H1 (cell line): Measurements from ENCODE around the gene HSCB. TPM values are rescaled to one million over a fixed set of nuclear protein-coding genes. Genes with fewer than 3 reads are reported as not detected.

Experiments used
- CTCF ChIA-PET: fragments of 300-600 bp; sonication (Branson Sonifier 250); formaldehyde crosslinking; loops from one replicate; lab custom pipeline; 2021; ENCODE audit not compliant: partially characterized antibody; lab: Charles Lee
- POLR2A ChIA-PET: fragments of 300-600 bp; sonication (Branson Sonifier 250); formaldehyde crosslinking; loops from one replicate; lab custom pipeline; 2021; ENCODE audit warnings: inconsistent platforms; ENCODE audit not compliant: partially characterized antibody; lab: Charles Lee
- DNase-seq, 2 experiments: peaks; one replicate each; pipeline versions ENCODE4 v3.0.0 to v3.0.0-alpha.2; 2010 to 2022; ENCODE audit warnings: low spot score in 2 of 2, low read depth in 1 of 2, mixed read lengths in 1 of 2
- FAIRE-seq: peaks from 2 replicates; lab custom pipeline; 2011; peaks lifted over from hg19 to GRCh38; lab: Jason Lieb, UNC
- H2AFZ ChIP-seq: 2 replicates; pipeline ENCODE4 v1.8.1; 2012; ENCODE audit warnings: low read length, inconsistent platforms
- H2AK5ac ChIP-seq: 2 replicates; pipeline ENCODE4 v1.6.1; 2013; ENCODE audit warnings: low read depth, low read length
- H2BK120ac ChIP-seq: replicated peaks from 2 replicates; pipeline ENCODE3; 2013; ENCODE audit warnings: low read depth, low read length, inconsistent platforms
- H2BK12ac ChIP-seq: 2 replicates; pipeline ENCODE4 v1.6.1; 2013; ENCODE audit warnings: low read depth, low read length
- H2BK15ac ChIP-seq: 2 replicates; pipeline ENCODE4 v1.6.1; 2013; ENCODE audit warnings: low read length
- H2BK20ac ChIP-seq: 2 replicates; pipeline ENCODE4 v1.6.1; 2013; ENCODE audit warnings: low read length
- H2BK5ac ChIP-seq: 2 replicates; pipeline ENCODE4 v1.6.1; 2013; ENCODE audit warnings: low read depth, low read length
- H3K14ac ChIP-seq: 2 replicates; pipeline ENCODE4 v1.6.1; 2013; ENCODE audit warnings: inconsistent platforms; ENCODE audit not compliant: insufficient read length
- H3K18ac ChIP-seq: 2 replicates; pipeline ENCODE4 v1.6.1; 2013; ENCODE audit warnings: low read length; ENCODE audit errors: extremely low read depth
- H3K23ac ChIP-seq: 2 replicates; pipeline ENCODE4 v1.6.1; 2013; ENCODE audit warnings: inconsistent platforms; ENCODE audit not compliant: insufficient read length
- H3K23me2 ChIP-seq: 2 replicates; pipeline ENCODE4 v1.6.1; 2013; ENCODE audit warnings: low read depth, low read length
- H3K27ac ChIP-seq: 2 replicates; pipeline ENCODE4 v1.6.1; 2011; ENCODE audit warnings: low read depth, low read length, inconsistent platforms
- H3K27me3 ChIP-seq, 4 experiments: replicated peaks in 1 of 4; 1 replicate in 1 of 4; 2 replicates in 3 of 4; pipeline versions ENCODE4 v1.6.1 to v1.8.1; 2011 to 2013; ENCODE audit warnings: low read length in 3 of 4, mild to moderate bottlenecking in 3 of 4, inconsistent platforms in 2 of 4, mixed read lengths in 2 of 4, moderate library complexity in 1 of 4; ENCODE audit not compliant: control insufficient read depth in 3 of 4, insufficient read depth in 3 of 4; ENCODE audit errors: extremely low read depth in 1 of 4
- H3K36me3 ChIP-seq, 4 experiments: 2 replicates each; pipeline versions ENCODE4 v1.6.1 to v1.8.1; 2011 to 2013; ENCODE audit warnings: mild to moderate bottlenecking in 4 of 4, low read length in 3 of 4, moderate library complexity in 2 of 4, control low read depth in 1 of 4, inconsistent platforms in 1 of 4; ENCODE audit not compliant: insufficient read depth in 4 of 4, control insufficient read depth in 2 of 4
- H3K4ac ChIP-seq: replicated peaks from 2 replicates; pipeline ENCODE3; 2013; ENCODE audit warnings: low read length, low read depth, mixed read lengths, inconsistent platforms; ENCODE audit not compliant: insufficient read length
- H3K4me1 ChIP-seq, 4 experiments: replicated peaks in 1 of 4; 1 replicate in 1 of 4; 2 replicates in 3 of 4; pipeline versions ENCODE4 v1.6.1 to v1.8.1; 2011 to 2013; ENCODE audit warnings: low read length in 3 of 4, inconsistent platforms in 2 of 4, mixed read lengths in 1 of 4; ENCODE audit not compliant: insufficient read depth in 4 of 4, control insufficient read depth in 3 of 4
- H3K4me2 ChIP-seq, 2 experiments: 2 replicates each; pipeline versions ENCODE4 v1.6.1 to v1.8.1; 2011 to 2013; ENCODE audit warnings: low read depth in 2 of 2, low read length in 2 of 2, control low read depth in 1 of 2, inconsistent platforms in 1 of 2, mild to moderate bottlenecking in 1 of 2; ENCODE audit not compliant: insufficient read depth in 1 of 2
- H3K4me3 ChIP-seq, 4 experiments: fragments of 200-600, 300-600 bp in 1 of 4; sonication (generic), shearing (Covaris generic), sonication (Bioruptor Twin) in 1 of 4; 2 replicates each; pipeline versions ENCODE4 v1.5.1 to v1.8.1; 2011 to 2016; ENCODE audit warnings: low read length in 4 of 4, low read depth in 3 of 4, control low read depth in 2 of 4, inconsistent platforms in 2 of 4, mild to moderate bottlenecking in 2 of 4, mixed read lengths in 1 of 4, moderate library complexity in 1 of 4; ENCODE audit not compliant: insufficient read depth in 2 of 4; ENCODE audit errors: extremely low read depth in 1 of 4
- H3K56ac ChIP-seq: replicated peaks from 2 replicates; pipeline ENCODE3; 2013; ENCODE audit warnings: low read depth, mild to moderate bottlenecking, mixed read lengths, low read length, inconsistent platforms; ENCODE audit not compliant: insufficient read length
- H3K79me1 ChIP-seq: 2 replicates; pipeline ENCODE4 v1.6.1; 2013; ENCODE audit warnings: low read depth, low read length, control low read depth
- H3K79me2 ChIP-seq, 2 experiments: 2 replicates each; pipeline versions ENCODE4 v1.6.1 to v1.8.1; 2012 to 2013; ENCODE audit warnings: low read length in 2 of 2, mild to moderate bottlenecking in 2 of 2, inconsistent platforms in 1 of 2; ENCODE audit not compliant: insufficient read depth in 2 of 2, control insufficient read depth in 1 of 2
- H3K9ac ChIP-seq, 4 experiments: replicated peaks in 1 of 4; 1 replicate in 1 of 4; 2 replicates in 3 of 4; pipeline versions ENCODE4 v1.6.1 to v1.8.1; 2011 to 2013; ENCODE audit warnings: low read depth in 3 of 4, low read length in 3 of 4, control low read depth in 2 of 4, mild to moderate bottlenecking in 2 of 4, moderate library complexity in 2 of 4, inconsistent platforms in 1 of 4; ENCODE audit errors: extremely low read depth in 1 of 4
- H3K9me3 ChIP-seq, 2 experiments: 2 replicates each; pipeline versions ENCODE4 v1.6.1 to v1.8.1; 2012 to 2013; ENCODE audit warnings: mild to moderate bottlenecking in 2 of 2, moderate library complexity in 2 of 2, control low read depth in 1 of 2, inconsistent platforms in 1 of 2, low read depth in 1 of 2, low read length in 1 of 2, mixed read lengths in 1 of 2; ENCODE audit not compliant: insufficient read depth in 2 of 2
- H4K20me1 ChIP-seq, 2 experiments: replicated peaks in 1 of 2; 2 replicates each; pipeline versions ENCODE3 to v1.8.1; 2011 to 2013; ENCODE audit warnings: inconsistent platforms in 2 of 2, low read length in 2 of 2, mild to moderate bottlenecking in 1 of 2; ENCODE audit not compliant: insufficient read depth in 2 of 2, control insufficient read depth in 1 of 2
- H4K5ac ChIP-seq: 2 replicates; pipeline ENCODE4 v1.6.1; 2013; ENCODE audit warnings: low read length, low read depth, mixed read lengths, inconsistent platforms; ENCODE audit not compliant: insufficient read length
- H4K8ac ChIP-seq: 2 replicates; pipeline ENCODE4 v1.8.0; 2013; ENCODE audit warnings: mild to moderate bottlenecking, moderate library complexity, low read length, inconsistent platforms; ENCODE audit not compliant: insufficient read depth; ENCODE audit errors: extremely low read depth
- H4K91ac ChIP-seq: replicated peaks from 2 replicates; pipeline ENCODE3; 2013; ENCODE audit warnings: low read length, mixed read lengths, inconsistent platforms; ENCODE audit not compliant: insufficient read length
- FOSL1 ChIP-seq: IDR thresholded peaks from 2 replicates; pipeline ENCODE4 v1.6.1; 2011; ENCODE audit warnings: mild to moderate bottlenecking, low read depth, low read length, moderate library complexity; ENCODE audit not compliant: insufficient read depth
- GABPA ChIP-seq: IDR thresholded peaks from 2 replicates; pipeline ENCODE4 v1.6.1; 2011; ENCODE audit warnings: mild to moderate bottlenecking, low read length, moderate library complexity, borderline replicate concordance; ENCODE audit not compliant: insufficient read depth
- HDAC6 ChIP-seq: IDR thresholded peaks from one replicate; pipeline ENCODE4 v1.7.1; 2012; ENCODE audit warnings: low read depth, mild to moderate bottlenecking, inconsistent platforms, low read length, moderate library complexity
- JUN ChIP-seq: IDR thresholded peaks from 2 replicates; pipeline ENCODE4 v1.6.1; 2011; ENCODE audit warnings: low read depth, mild to moderate bottlenecking, improper control_type of control experiment, low read length
- PHF8 ChIP-seq: fragments of 200-600 bp; sonication (generic); conservative IDR thresholded peaks from 2 replicates; pipeline ENCODE4 v1.7.1; 2012; ENCODE audit warnings: low read depth, mild to moderate bottlenecking, inconsistent platforms, low read length, moderate library complexity
- RNF2 ChIP-seq: fragments of 200-900, 300-1000 bp; sonication (generic); IDR thresholded peaks from 2 replicates; pipeline ENCODE4 v1.7.1; 2016; ENCODE audit warnings: borderline replicate concordance, low read depth, mild to moderate bottlenecking, antibody characterized with exemption, low read length; ENCODE audit not compliant: poor library complexity, severe bottlenecking; ENCODE audit errors: missing control alignments
- SP1 ChIP-seq: IDR thresholded peaks from 2 replicates; pipeline ENCODE4 v1.6.1; 2011; ENCODE audit warnings: low read depth, low read length
- SP4 ChIP-seq: IDR thresholded peaks from 2 replicates; pipeline ENCODE4 v1.6.1; 2012; ENCODE audit warnings: low read length, inconsistent platforms
- TAF1 ChIP-seq: IDR thresholded peaks from 2 replicates; pipeline ENCODE4 v1.6.1; 2011; ENCODE audit warnings: mild to moderate bottlenecking, low read depth, low read length
- ZNF274 ChIP-seq: IDR thresholded peaks from 2 replicates; pipeline ENCODE4 v1.7.0; 2012; ENCODE audit warnings: low read length, borderline replicate concordance; ENCODE audit errors: extremely low read depth
- WGBS, 2 experiments: shearing (Covaris generic) in 1 of 2; methylation state at CpG; one replicate each; pipeline versions ENCODE4 v1.1.6 to v1.1.7; 2013 to 2015; ENCODE audit warnings: low lambda C conversion rate in 2 of 2, mixed read lengths in 2 of 2, inconsistent platforms in 1 of 2, low coverage in 1 of 2, missing lambda C conversion rate in 1 of 2; ENCODE audit not compliant: insufficient replicate concordance in 2 of 2, insufficient coverage in 1 of 2, insufficient read length in 1 of 2; ENCODE audit errors: extremely low coverage in 1 of 2, missing lambda C conversion rate in 1 of 2; 5-methylcytosine and 5-hydroxymethylcytosine counted together
- polyA plus RNA-seq, 7 experiments: library from polyadenylated mRNA; depleted of rRNA in 3 of 7; stranded (reverse) in 5 of 7; unstranded in 2 of 7; fragments of >200 nt in 5 of 7; fragments of 200-250 nt in 2 of 7; gene quantifications; 1 replicate in 5 of 7; 2 replicates in 1 of 7; 4 replicates in 1 of 7; pipeline versions ENCODE4 v1.2.1 to v1.2.3, GENCODE V29; 2011 to 2013; ENCODE audit warnings: missing spikeins in 2 of 7, mixed read lengths in 2 of 7
- total RNA-seq: library from RNA; stranded (reverse); fragmentation: NEBNext Ultra II Directional; extraction: Animal tissue kit (Norgen Biotek cat#: 25700); gene quantifications from 2 replicates; pipeline ENCODE4 v1.2.1, GENCODE V29; 2021

HSCB gene
- total and polyA plus RNA-seq, 2 of the 8 experiments (the other 6 are each of a cell fraction or from before 2014, with no cell fraction given), result 14.7 to 16.6 TPM

DNA sequence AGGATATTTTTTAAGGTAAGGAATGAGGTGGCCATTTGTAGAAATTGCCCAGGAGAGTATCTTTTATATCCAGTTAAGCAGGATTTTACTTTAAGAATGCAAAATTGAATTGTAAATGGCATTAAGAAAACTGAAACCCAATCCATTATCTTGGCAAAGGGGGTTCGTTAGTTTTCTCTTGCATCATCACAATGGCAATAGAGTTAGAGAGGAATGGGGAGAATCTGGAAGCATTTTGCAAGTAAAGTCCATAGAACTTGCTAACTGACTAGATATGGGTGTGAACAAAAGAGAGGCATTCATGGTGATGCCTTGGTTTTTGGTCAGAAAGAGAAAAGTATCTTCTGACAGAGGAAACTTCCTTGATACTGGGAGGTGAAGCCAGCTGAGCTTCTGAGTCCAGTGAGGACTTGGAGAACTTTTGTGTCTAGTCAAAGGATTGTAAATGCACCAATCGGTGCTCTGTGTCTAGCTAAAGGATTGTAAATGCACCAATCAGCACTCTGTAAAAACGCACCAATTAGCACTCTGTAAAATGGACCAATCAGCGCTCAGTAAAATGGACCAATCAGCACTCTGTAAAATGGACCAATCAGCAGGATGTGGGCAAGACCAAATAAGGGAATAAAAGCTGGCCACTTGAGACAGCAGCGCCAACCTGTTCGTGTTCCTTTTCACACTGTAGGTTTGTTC, 27.0 kb downstream of the HSCB start:
- no peak overlapping the region for H3K4me3 ChIP-seq
- H3K56ac ChIP-seq, result no peak overlapping the region
- peaks cover 4% of the 10 kb centered on the region for H3K23me2 ChIP-seq
- H3K27ac ChIP-seq, result no peak overlapping the region
- H3K14ac ChIP-seq, result no peak overlapping the region
- peaks cover 0 to 3% (median 0%) of the 10 kb centered on the region in 4 experiments; a peak in 2 of 7 replicates for H3K4me1 ChIP-seq
- H3K18ac ChIP-seq, result no peak overlapping the region
- DNase-seq, result no peak
- 0 out of 2 replicates have a peak, but pooled peaks cover 3% of the 10 kb centered on the region for H3K79me1 ChIP-seq
- H2BK5ac ChIP-seq, result no peak overlapping the region
- no peak overlapping the region for H2AFZ ChIP-seq
- H4K20me1 ChIP-seq, result peaks cover 0 to 2% of the 10 kb centered on the region in 2 experiments
- POLR2A ChIA-PET, result interaction anchor here (0.6 to 5.5 kb wide), 5 partner anchors 8 to 31 kb away, joined by 3 to 31 read pairs (median 3); partner anchors contain the start of genes CHEK2, HSCB and XBP1
- H3K23ac ChIP-seq, result no peak overlapping the region
- no peaks in the 10 kb centered on the region for H3K27me3 ChIP-seq
- H2BK120ac ChIP-seq, result no peak overlapping the region
- CTCF ChIA-PET, result interaction anchor here (0.6 to 1.3 kb wide), 2 partner anchors 18 to 35 kb away, joined by 3 read pairs; no protein-coding TSS in a partner anchor
- H3K9ac ChIP-seq, result no peak overlapping the region
- H4K8ac ChIP-seq, result no peak overlapping the region
- H3K9me3 ChIP-seq, result no peaks in the 10 kb centered on the region
- no peak overlapping the region for H3K4me2 ChIP-seq
- FAIRE-seq, result no peak
- peak overlapping the region; percentile 19; the same call in 1 of the 2 replicates for H2BK15ac ChIP-seq
- H3K79me2 ChIP-seq, result peaks cover 0 to 8% of the 10 kb centered on the region in 2 experiments; a peak in 2 of 4 replicates
- H4K5ac ChIP-seq, result no peak overlapping the region
- H2BK20ac ChIP-seq, result no peak overlapping the region; the same call in 1 of the 2 replicates
- H3K4ac ChIP-seq, result no peak overlapping the region
- 85% methylated on average over 6 of the region's 6 CpGs; no CpG with 5 or more reads in 1 of the 2 experiments for WGBS, 2 experiments
- H2AK5ac ChIP-seq, result no peak overlapping the region
- H3K36me3 ChIP-seq, result no peaks in the 10 kb centered on the region
- H4K91ac ChIP-seq, result no peak overlapping the region
- no peak overlapping the region for H2BK12ac ChIP-seq
- peak; percentile 24; the same call in 1 of the 2 replicates for TF ChIP-seq SP1
- no peak for TF ChIP-seq SP4
- TF ChIP-seq HDAC6, result no peak
- no peak for TF ChIP-seq FOSL1
- TF ChIP-seq ZNF274, result no peak
- no peak for TF ChIP-seq JUN
- no peak for TF ChIP-seq TAF1
- no peak for TF ChIP-seq PHF8
- no peak for TF ChIP-seq RNF2
- TF ChIP-seq GABPA, result no peak
